Sigmoid colon (tissue), 4 donors: ENCODE measurements around the gene PIGZ.

Experiments used
- CTCF ChIP-seq, 4 experiments: fragments of 450-650 bp in 3 of 4; fragments of 200-600 bp in 1 of 4; IDR thresholded peaks; one replicate each; pipeline ENCODE4 v1.5.1; 2016 to 2019; ENCODE audit warnings: antibody characterized with exemption in 4 of 4, mild to moderate bottlenecking in 3 of 4, moderate library complexity in 2 of 4
- POLR2A ChIP-seq, 2 donors: fragments of 450-650 bp; IDR thresholded peaks; one replicate each; pipeline ENCODE4 v1.6.1; 2016; ENCODE audit warnings: antibody characterized with exemption in 2 of 2, mild to moderate bottlenecking in 2 of 2, moderate library complexity in 2 of 2
- POLR2AphosphoS5 ChIP-seq, 4 donors: sonication (generic); formaldehyde crosslinking; IDR thresholded peaks; one replicate each; pipeline ENCODE4 v1.6.1; 2017; ENCODE audit warnings: antibody characterized with exemption in 4 of 4

- TF ChIP-seq CTCF (IDR thresholded peaks at IDR 0.05), result no peak
- no peak for TF ChIP-seq POLR2A (IDR thresholded peaks at IDR 0.05)
- no peak for TF ChIP-seq POLR2AphosphoS5 (IDR thresholded peaks at IDR 0.05)
These were observed 43.3 kb upstream of the PIGZ start for GRCh38 chr3:197011780-197012539.
